D721Med (cell line): ENCODE measurements around the gene SPATA46.

Experiments used
- DNase-seq: peaks from one replicate; pipeline ENCODE4 v3.0.0; 2011; ENCODE audit warnings: low spot score; ENCODE audit not compliant: insufficient read length
- FAIRE-seq: peaks from 2 replicates; lab custom pipeline; 2011; peaks lifted over from hg19 to GRCh38; lab: Jason Lieb, UNC
- TF ChIP-seq, protein P1 (sequence below): IDR thresholded peaks from 2 replicates; pipeline ENCODE4 v1.5.1; 2012; ENCODE audit warnings: mild to moderate bottlenecking, control low read depth; ENCODE audit not compliant: insufficient read depth; ENCODE audit errors: missing control alignments

SPATA46 gene

DNA sequence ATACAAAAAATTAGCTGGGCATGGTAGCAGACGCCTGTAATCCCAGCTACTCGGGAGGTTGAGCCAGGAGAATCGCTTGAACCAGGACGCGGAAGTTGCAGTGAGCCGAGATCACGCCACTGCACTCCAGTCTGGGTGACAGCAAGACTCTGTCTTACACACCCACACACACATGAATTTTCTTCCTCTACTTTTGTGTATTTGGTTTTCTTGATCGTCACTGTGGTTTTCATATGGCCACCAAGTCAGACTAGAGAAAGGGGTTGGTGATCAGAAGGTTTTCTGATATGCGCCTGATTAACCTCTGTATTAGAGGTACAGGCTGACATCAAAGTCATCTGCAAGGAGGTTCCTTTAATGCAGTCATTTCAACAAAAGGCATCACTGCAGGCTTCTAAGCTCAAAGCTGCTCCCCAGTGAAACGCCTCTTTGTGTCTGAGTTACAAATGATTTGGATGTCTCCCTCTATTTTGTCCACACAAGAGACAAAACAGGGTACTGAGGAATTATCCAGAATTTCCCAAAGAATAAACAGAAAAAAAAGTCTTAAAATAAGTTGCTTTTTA lies 24.2 kb upstream of the SPATA46 start:
- DNase-seq (no peak), FAIRE-seq (no peak)
- TF ChIP-seq, protein P1, sequence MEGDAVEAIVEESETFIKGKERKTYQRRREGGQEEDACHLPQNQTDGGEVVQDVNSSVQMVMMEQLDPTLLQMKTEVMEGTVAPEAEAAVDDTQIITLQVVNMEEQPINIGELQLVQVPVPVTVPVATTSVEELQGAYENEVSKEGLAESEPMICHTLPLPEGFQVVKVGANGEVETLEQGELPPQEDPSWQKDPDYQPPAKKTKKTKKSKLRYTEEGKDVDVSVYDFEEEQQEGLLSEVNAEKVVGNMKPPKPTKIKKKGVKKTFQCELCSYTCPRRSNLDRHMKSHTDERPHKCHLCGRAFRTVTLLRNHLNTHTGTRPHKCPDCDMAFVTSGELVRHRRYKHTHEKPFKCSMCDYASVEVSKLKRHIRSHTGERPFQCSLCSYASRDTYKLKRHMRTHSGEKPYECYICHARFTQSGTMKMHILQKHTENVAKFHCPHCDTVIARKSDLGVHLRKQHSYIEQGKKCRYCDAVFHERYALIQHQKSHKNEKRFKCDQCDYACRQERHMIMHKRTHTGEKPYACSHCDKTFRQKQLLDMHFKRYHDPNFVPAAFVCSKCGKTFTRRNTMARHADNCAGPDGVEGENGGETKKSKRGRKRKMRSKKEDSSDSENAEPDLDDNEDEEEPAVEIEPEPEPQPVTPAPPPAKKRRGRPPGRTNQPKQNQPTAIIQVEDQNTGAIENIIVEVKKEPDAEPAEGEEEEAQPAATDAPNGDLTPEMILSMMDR, result no peak

DNA sequence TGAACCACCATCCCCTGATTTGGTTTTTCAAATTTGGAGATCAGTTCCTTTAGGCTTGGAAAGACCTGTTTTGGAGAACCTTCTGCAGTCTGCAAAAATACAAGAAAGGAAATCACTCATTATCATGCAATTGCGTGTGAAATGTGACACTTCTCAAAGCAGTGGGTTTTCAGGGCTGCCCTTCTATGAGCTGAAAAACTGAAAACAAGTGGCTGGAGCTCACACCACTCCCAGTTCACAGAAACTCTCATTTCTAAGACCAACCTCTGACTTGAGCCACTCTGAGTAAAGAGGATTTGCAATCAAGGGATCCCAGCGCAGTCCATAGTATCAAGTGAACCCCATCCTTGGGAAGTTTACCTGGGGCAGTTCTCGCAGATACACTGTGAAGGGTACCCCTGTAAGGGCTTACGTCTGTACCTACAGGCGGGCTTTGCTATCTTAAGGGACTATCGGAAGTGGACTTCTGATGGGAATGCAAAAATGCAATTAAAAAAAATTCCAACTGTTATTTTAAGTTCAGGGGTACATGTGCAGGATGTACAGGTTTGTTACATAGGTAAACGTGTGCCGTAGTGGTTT lies 22.4 kb upstream of the SPATA46 start:
- no peak for FAIRE-seq
- TF ChIP-seq, protein P1, result no peak
- no peak for DNase-seq

DNA sequence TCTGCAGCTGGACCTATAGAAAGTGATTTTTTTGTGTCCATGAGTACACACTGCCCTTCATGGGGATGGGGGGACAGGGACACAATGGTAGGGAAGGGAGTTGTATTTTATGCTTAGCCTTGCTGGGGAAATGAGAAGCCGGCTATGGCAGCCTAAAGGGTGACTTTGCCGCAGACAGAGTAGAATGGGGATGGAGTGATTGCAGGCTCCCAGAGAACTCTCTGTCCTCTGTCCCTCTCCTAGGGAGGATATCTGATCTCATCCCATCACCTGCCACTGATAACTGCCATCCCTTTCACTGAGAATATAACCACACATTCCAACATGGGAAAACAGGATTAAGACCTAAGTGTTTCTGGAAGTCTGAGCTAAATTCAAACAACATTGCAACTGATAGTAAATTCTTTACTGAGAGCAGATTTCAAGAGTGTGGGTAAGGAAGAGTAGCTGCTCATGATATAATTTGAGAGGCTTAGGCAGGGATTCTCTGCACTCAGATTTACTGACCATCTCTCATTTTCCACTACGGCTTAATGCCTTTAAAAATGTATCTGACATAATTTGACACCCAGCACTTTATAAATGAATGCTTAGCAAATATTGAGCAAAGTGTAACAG lies 21.4 kb upstream of the SPATA46 start:
- FAIRE-seq, result peak; percentile 29
- TF ChIP-seq, protein P1, result no peak
- no peak for DNase-seq

DNA sequence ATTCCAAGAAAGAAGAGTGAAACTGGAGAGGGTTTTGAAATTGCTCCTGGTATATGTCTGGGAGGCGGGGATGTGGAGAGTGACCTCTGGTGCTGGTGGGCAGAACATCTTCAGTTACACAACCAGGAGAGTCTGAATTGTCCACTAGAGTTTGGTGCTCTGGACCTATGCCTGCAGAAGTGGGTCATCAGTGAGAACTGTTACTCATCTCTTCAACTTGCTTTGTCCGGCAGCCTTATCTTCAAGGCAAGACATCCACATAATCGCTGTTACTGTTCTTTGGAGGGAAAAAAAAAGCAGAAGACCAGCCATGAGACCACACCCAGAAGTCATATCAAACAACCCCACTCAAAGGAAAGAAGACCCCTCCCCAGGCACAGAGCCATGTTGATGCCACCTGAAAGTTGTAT lies 20.4 kb upstream of the SPATA46 start:
- TF ChIP-seq, protein P1, result no peak
- no peak for DNase-seq
- no peak for FAIRE-seq

DNA sequence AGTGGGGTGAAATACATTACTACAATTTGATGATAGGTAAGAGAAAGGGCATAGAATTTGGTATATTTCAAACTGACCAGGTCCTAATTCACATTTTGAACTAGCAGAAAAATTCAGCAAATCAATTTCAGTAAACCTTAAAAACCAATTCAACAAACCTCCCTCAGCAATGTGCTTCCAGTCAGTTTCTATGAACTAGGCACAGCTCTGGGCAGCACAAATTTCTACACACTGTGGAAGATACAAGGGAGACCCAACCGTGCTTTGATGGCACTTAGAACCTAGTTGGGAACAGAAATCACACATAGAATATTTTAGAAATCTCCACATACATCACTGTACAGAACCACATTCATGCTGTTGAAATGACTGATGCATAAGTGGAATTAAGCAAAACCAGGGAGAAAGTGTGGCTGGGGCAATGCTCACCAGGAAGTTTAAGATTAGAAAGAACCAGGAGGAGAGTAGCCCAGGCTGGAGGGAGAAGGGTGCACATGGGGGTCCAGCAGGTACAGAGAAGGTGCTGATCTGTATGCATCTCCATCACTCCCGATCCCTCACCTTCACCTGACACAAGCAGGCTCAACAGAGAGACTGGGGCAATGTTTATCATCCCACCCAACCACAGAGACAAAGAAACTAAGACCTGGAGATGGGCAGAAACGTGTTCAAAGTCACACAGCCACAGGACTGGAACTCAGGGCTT lies 19.7 kb upstream of the SPATA46 start:
- FAIRE-seq (no peak), DNase-seq (no peak)
- TF ChIP-seq, protein P1, result no peak

GRCh38 chr1:162391790-162392563 lies 15.3 kb upstream of the SPATA46 start:
- FAIRE-seq, result peak; percentile 97
- DNase-seq, result no peak
- TF ChIP-seq, protein P1, result peak; percentile 97
